ENCODE data around the gene FHIP1B.
"Not testable (repeated sequence)": the region's sequence is repeated elsewhere in the genome, so short reads cannot be mapped to it uniquely, and the experiment has no call there.

FHIP1B gene

DNA sequence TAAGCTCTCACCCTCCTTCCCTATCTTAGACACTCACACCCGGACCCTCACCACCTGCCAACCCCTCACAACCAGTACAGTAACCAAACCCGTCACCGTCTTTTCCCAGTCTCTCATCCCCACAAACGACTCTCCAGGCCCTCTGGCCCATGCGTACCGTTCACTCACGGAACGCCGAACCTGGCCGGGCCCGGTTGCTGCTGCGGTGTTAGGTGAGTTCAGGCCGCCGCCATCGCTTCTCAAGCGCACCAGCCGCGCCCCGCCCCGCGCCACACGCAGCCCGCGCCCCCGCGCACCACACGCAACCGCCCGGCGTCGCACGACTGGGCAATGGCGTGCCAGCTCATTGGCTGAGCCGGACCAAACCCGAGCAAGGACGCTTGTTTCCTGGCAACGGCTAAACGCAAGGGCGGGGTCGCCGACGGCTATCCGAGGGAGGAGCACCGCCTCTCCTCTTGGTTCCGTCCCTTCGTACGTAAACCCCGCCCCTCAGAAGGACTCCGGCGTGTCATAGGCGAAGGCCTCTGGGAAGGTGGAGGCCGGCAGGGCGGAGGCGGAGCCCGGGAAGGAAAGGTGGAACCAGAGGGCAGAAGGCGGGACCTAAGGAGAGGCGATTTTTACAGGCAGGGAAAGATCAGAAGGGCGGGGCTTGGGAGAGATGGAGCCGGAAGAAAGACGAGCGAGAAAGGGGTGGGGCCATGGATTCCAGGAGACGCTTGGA lies at the start of gene FHIP1B:
Gene FHIP1B, minus strand, starts transcription at position 250 of the 721 bp plus-strand sequence. CDS start 10,120 bp downstream, outside the sequence.
- Histone ChIP-seq H3K4me2 (ENCODE audit: low read length) (peak within 1 kb of the TSS; percentile 98), H3K4me3 (ENCODE audit: low read length) (peak within 1 kb of the TSS; percentile 95), H3K27ac (ENCODE audit: low read depth, low read length) (peak within 1 kb of the TSS; percentile 76), H3F3A (ENCODE audit: control insufficient read depth, insufficient read depth) (no peaks in the 10 kb centered on the region), H3K9me3 (ENCODE audit: control insufficient read depth, insufficient read depth, low read length) (no peaks in the 10 kb centered on the region), H3K79me2 (ENCODE audit: control insufficient read depth, low read length) (peaks cover 44% of the 10 kb centered on the region), H3K36me3 (ENCODE audit: control insufficient read depth, low read length) (no peaks in the 10 kb centered on the region), H3K27me3 (ENCODE audit: control insufficient read depth, low read length) (no peaks in the 10 kb centered on the region), H3K4me1 (ENCODE audit: control insufficient read depth, low read length) (peaks cover 35% of the 10 kb centered on the region), H3K9me2 (replicated peaks; ENCODE audit: control insufficient read depth, low read length) (no peaks in the 10 kb centered on the region), H4K20me1 (ENCODE audit: control insufficient read depth, insufficient read depth, low read depth, low read length) (no peaks in the 10 kb centered on the region)
- no peak for TF ChIP-seq EZH2phosphoT487 (IDR thresholded peaks at IDR 0.05; ENCODE audit: borderline replicate concordance, low read length)
- TF ChIP-seq, protein P1, sequence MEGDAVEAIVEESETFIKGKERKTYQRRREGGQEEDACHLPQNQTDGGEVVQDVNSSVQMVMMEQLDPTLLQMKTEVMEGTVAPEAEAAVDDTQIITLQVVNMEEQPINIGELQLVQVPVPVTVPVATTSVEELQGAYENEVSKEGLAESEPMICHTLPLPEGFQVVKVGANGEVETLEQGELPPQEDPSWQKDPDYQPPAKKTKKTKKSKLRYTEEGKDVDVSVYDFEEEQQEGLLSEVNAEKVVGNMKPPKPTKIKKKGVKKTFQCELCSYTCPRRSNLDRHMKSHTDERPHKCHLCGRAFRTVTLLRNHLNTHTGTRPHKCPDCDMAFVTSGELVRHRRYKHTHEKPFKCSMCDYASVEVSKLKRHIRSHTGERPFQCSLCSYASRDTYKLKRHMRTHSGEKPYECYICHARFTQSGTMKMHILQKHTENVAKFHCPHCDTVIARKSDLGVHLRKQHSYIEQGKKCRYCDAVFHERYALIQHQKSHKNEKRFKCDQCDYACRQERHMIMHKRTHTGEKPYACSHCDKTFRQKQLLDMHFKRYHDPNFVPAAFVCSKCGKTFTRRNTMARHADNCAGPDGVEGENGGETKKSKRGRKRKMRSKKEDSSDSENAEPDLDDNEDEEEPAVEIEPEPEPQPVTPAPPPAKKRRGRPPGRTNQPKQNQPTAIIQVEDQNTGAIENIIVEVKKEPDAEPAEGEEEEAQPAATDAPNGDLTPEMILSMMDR (IDR thresholded peaks at IDR 0.05; ENCODE audit: low read depth, low read length, poor library complexity, severe bottlenecking), result no peak

DNA sequence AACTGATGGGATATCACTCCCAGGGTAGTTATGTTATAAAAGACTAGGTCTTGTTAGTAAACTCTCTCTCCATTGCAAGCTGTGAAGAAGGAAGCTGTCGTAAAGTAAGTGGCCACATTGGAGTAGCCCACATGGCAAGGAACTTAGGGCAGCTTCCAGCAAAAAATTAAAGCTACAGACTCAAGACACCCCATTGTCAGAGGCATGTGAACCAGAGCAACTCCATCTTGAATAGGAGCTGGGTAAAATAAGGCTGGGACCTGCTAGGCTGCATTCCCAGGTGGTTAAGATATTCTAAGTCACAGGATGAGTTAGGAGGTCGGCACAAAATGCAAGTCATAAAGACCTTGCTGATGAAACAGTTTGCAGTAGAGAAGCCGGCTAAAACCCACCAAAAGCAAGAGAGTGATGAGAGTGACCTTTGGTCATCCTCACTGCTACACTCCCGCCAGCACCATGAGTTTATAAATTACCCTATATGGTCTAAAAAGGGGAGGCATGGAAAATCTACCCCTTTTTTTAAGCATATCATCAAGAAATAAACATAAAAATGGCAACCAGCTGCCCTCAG lies 49.1 kb upstream of the FHIP1B start:
- H4K20me1 ChIP-seq (ENCODE audit: control insufficient read depth, insufficient read depth, low read depth, low read length), result no peaks in the 10 kb centered on the region
- no peaks in the 10 kb centered on the region for H3K4me1 ChIP-seq (ENCODE audit: control insufficient read depth, low read length)
- no peaks in the 10 kb centered on the region for H3K9me3 ChIP-seq (ENCODE audit: control insufficient read depth, insufficient read depth, low read length)
- H3K79me2 ChIP-seq (ENCODE audit: control insufficient read depth, low read length), result no peaks in the 10 kb centered on the region
- H3K27me3 ChIP-seq (ENCODE audit: control insufficient read depth, low read length), result peaks cover 2% of the 10 kb centered on the region
- H3F3A ChIP-seq (ENCODE audit: control insufficient read depth, insufficient read depth), result no peaks in the 10 kb centered on the region
- TF ChIP-seq EZH2phosphoT487 (IDR thresholded peaks at IDR 0.05; ENCODE audit: borderline replicate concordance, low read length), result no peak
- TF ChIP-seq, protein P1 (IDR thresholded peaks at IDR 0.05; ENCODE audit: low read depth, low read length, poor library complexity, severe bottlenecking), result no peak
- no peaks in the 10 kb centered on the region for H3K9me2 ChIP-seq (replicated peaks; ENCODE audit: control insufficient read depth, low read length)
- no peak overlapping the region for H3K4me3 ChIP-seq (ENCODE audit: low read length)
- H3K27ac ChIP-seq (ENCODE audit: low read depth, low read length), result no peak overlapping the region
- no peaks in the 10 kb centered on the region for H3K36me3 ChIP-seq (ENCODE audit: control insufficient read depth, low read length)
- no peak overlapping the region for H3K4me2 ChIP-seq (ENCODE audit: low read length)

DNA sequence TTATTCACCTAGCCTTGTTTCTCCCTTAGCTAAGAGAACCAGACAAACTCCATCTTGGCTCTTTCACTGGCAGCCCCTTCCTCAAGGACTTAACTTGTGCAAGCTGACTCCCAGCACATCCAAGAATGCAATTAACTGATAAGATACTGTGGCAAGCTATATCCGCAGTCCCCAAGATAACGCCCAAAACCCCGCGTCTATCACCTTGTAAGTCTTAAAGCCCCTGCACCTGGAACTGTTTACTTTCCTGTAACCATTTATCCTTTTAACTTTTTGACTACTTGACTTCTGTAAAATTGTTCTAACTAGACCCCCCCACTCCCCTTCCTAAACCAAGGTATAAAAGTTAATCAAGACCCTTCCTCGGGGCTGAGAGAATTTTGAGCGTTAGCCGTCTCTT lies 46.4 kb upstream of the FHIP1B start:
- H3F3A ChIP-seq (ENCODE audit: control insufficient read depth, insufficient read depth); H3K36me3 ChIP-seq (ENCODE audit: control insufficient read depth, low read length); H3K4me2 ChIP-seq (ENCODE audit: low read length); H3K9me3 ChIP-seq (ENCODE audit: control insufficient read depth, insufficient read depth, low read length); H3K4me3 ChIP-seq (ENCODE audit: low read length); H3K4me1 ChIP-seq (ENCODE audit: control insufficient read depth, low read length); H3K27ac ChIP-seq (ENCODE audit: low read depth, low read length); H3K27me3 ChIP-seq (ENCODE audit: control insufficient read depth, low read length); H3K79me2 ChIP-seq (ENCODE audit: control insufficient read depth, low read length); H4K20me1 ChIP-seq (ENCODE audit: control insufficient read depth, insufficient read depth, low read depth, low read length); H3K9me2 ChIP-seq (replicated peaks; ENCODE audit: control insufficient read depth, low read length): not testable (repeated sequence)

DNA sequence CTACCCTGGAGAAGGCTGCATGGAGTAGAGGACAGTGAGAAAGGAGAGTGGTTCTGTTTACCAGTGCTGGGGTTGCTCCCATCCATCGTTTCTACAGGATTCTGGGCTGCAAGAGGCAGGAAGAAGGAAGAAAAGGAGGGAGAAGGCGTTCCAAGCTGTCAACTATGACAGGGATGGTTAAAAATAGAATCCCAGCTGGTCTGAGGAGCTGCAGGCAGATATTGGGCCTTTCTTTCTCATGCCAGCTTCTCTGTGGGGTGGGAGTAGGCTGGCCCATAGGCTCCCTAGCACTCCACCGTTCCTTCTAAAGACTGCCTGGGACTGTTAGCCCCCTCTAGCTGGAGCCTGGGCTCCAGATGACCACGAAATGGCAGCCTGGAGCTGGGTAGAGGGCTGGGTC lies 38.8 kb upstream of the FHIP1B start:
- Histone ChIP-seq H4K20me1 (ENCODE audit: control insufficient read depth, insufficient read depth, low read depth, low read length) (no peaks in the 10 kb centered on the region), H3K4me2 (ENCODE audit: low read length) (no peak overlapping the region), H3K27me3 (ENCODE audit: control insufficient read depth, low read length) (peaks cover 7% of the 10 kb centered on the region), H3K9me2 (replicated peaks; ENCODE audit: control insufficient read depth, low read length) (no peaks in the 10 kb centered on the region), H3K36me3 (ENCODE audit: control insufficient read depth, low read length) (no peaks in the 10 kb centered on the region), H3F3A (ENCODE audit: control insufficient read depth, insufficient read depth) (no peaks in the 10 kb centered on the region), H3K79me2 (ENCODE audit: control insufficient read depth, low read length) (no peaks in the 10 kb centered on the region), H3K9me3 (ENCODE audit: control insufficient read depth, insufficient read depth, low read length) (no peaks in the 10 kb centered on the region), H3K4me3 (ENCODE audit: low read length) (no peak overlapping the region), H3K4me1 (ENCODE audit: control insufficient read depth, low read length) (no peaks in the 10 kb centered on the region), H3K27ac (ENCODE audit: low read depth, low read length) (no peak overlapping the region)
- TF ChIP-seq, protein P1 (IDR thresholded peaks at IDR 0.05; ENCODE audit: low read depth, low read length, poor library complexity, severe bottlenecking), result no peak
- no peak for TF ChIP-seq EZH2phosphoT487 (IDR thresholded peaks at IDR 0.05; ENCODE audit: borderline replicate concordance, low read length)
